Osteocyte (in vitro differentiated cells): Measurements from ENCODE around the gene OBP2A. TPM values are rescaled to one million over a fixed set of nuclear protein-coding genes. Genes with fewer than 3 reads are reported as not detected.
A peak's percentile ranks its signal among the peaks of the same experiment; 100 is the strongest.

Source experiments
- DNase-seq: peaks from one replicate; pipeline ENCODE4 v3.0.0; 2021; ENCODE audit warnings: mixed read lengths; ENCODE audit not compliant: unreplicated experiment; ENCODE audit errors: extremely low spot score
- H3K27ac Mint-ChIP-seq: one replicate; pipeline ENCODE4 v1.8.0; 2021; ENCODE audit warnings: mild to moderate bottlenecking, mixed read lengths; ENCODE audit not compliant: unreplicated experiment
- H3K27me3 Mint-ChIP-seq: one replicate; pipeline ENCODE4 v1.8.0; 2021; ENCODE audit warnings: mixed read lengths; ENCODE audit not compliant: unreplicated experiment
- H3K36me3 Mint-ChIP-seq: one replicate; pipeline ENCODE4 v1.8.0; 2021; ENCODE audit warnings: mixed read lengths; ENCODE audit not compliant: unreplicated experiment
- H3K4me1 Mint-ChIP-seq: one replicate; pipeline ENCODE4 v1.8.0; 2021; ENCODE audit warnings: mixed read lengths; ENCODE audit not compliant: unreplicated experiment
- H3K4me3 Mint-ChIP-seq: one replicate; pipeline ENCODE4 v1.8.0; 2021; ENCODE audit warnings: mild to moderate bottlenecking, moderate library complexity, mixed read lengths; ENCODE audit not compliant: unreplicated experiment
- H3K9me3 Mint-ChIP-seq: one replicate; pipeline ENCODE4 v1.8.0; 2021; ENCODE audit warnings: mixed read lengths; ENCODE audit not compliant: unreplicated experiment
- CTCF ChIP-seq: fragments of 200-600 bp; sonication (generic); IDR thresholded peaks from 2 replicates; pipeline ENCODE4 v1.5.0; 2021; ENCODE audit warnings: antibody characterized with exemption, mild to moderate bottlenecking, moderate library complexity
- total RNA-seq: library from RNA; stranded (reverse); gene quantifications from 2 replicates; pipeline ENCODE4 v1.2.1, GENCODE V29; 2021

Gene OBP2A
- total RNA-seq, 1 donor from 2014 or later = not detected

GRCh38 chr9:135582966-135583687 is 37.2 kb downstream of the OBP2A start:
- H3K27me3 Mint-ChIP-seq = peaks cover 2% of the 10 kb centered on the region
- H3K27ac Mint-ChIP-seq = no peak overlapping the region
- no peaks in the 10 kb centered on the region for H3K36me3 Mint-ChIP-seq
- no peak overlapping the region for H3K4me3 Mint-ChIP-seq
- no peaks in the 10 kb centered on the region for H3K4me1 Mint-ChIP-seq
- DNase-seq = peak; percentile 76
- no peaks in the 10 kb centered on the region for H3K9me3 Mint-ChIP-seq
- TF ChIP-seq CTCF = no peak

- no peaks in the 10 kb centered on the region for H3K36me3 Mint-ChIP-seq
- peak; percentile 78 for DNase-seq
- peaks cover 2% of the 10 kb centered on the region for H3K27me3 Mint-ChIP-seq
- no peak overlapping the region for H3K27ac Mint-ChIP-seq
- no peaks in the 10 kb centered on the region for H3K4me1 Mint-ChIP-seq
- H3K9me3 Mint-ChIP-seq = no peaks in the 10 kb centered on the region
- TF ChIP-seq CTCF = no peak
- H3K4me3 Mint-ChIP-seq = no peak overlapping the region
Measured at GRCh38 chr9:135583688-135584011, 37.7 kb downstream of the OBP2A start.

- H3K4me3 Mint-ChIP-seq = no peak overlapping the region
- DNase-seq = peak; percentile 80
- H3K27me3 Mint-ChIP-seq = peaks cover 2% of the 10 kb centered on the region
- no peaks in the 10 kb centered on the region for H3K9me3 Mint-ChIP-seq
- no peaks in the 10 kb centered on the region for H3K36me3 Mint-ChIP-seq
- no peak for TF ChIP-seq CTCF
- no peak overlapping the region for H3K27ac Mint-ChIP-seq
- no peaks in the 10 kb centered on the region for H3K4me1 Mint-ChIP-seq
Measured at GRCh38 chr9:135584371-135584770, 38.4 kb downstream of the OBP2A start.

- Mint-ChIP-seq H3K36me3 (no peaks in the 10 kb centered on the region), H3K27ac (no peak overlapping the region), H3K9me3 (no peaks in the 10 kb centered on the region), H3K4me3 (no peak overlapping the region), H3K4me1 (no peaks in the 10 kb centered on the region), H3K27me3 (peaks cover 2% of the 10 kb centered on the region)
- TF ChIP-seq CTCF = no peak
- no peak for DNase-seq
Measured at GRCh38 chr9:135584934-135585333, 39.0 kb downstream of the OBP2A start.

- Mint-ChIP-seq H3K4me3 (no peak overlapping the region), H3K9me3 (no peaks in the 10 kb centered on the region), H3K27ac (no peak overlapping the region), H3K27me3 (peaks cover 2% of the 10 kb centered on the region), H3K36me3 (no peaks in the 10 kb centered on the region), H3K4me1 (no peaks in the 10 kb centered on the region)
- no peak for DNase-seq
- TF ChIP-seq CTCF = no peak
Measured at GRCh38 chr9:135586601-135587109, 40.7 kb downstream of the OBP2A start.
